Measurements from ENCODE around the gene LRRC4C.

Gene LRRC4C

GRCh38 chr11:40388097-40388818 lies 1071.2 kb downstream of the LRRC4C start:
- H3K79me2 ChIP-seq (ENCODE audit: insufficient read depth, low read length) = no peaks in the 10 kb centered on the region
- no peaks in the 10 kb centered on the region for H3K27me3 ChIP-seq (ENCODE audit: insufficient read depth, low read length)
- no peak overlapping the region for H3K4me2 ChIP-seq (ENCODE audit: low read length)
- no peaks in the 10 kb centered on the region for H3K9me2 ChIP-seq (ENCODE audit: low read depth, low read length)
- no peaks in the 10 kb centered on the region for H4K20me1 ChIP-seq (ENCODE audit: insufficient read depth, low read length)
- TF ChIP-seq, protein P1, sequence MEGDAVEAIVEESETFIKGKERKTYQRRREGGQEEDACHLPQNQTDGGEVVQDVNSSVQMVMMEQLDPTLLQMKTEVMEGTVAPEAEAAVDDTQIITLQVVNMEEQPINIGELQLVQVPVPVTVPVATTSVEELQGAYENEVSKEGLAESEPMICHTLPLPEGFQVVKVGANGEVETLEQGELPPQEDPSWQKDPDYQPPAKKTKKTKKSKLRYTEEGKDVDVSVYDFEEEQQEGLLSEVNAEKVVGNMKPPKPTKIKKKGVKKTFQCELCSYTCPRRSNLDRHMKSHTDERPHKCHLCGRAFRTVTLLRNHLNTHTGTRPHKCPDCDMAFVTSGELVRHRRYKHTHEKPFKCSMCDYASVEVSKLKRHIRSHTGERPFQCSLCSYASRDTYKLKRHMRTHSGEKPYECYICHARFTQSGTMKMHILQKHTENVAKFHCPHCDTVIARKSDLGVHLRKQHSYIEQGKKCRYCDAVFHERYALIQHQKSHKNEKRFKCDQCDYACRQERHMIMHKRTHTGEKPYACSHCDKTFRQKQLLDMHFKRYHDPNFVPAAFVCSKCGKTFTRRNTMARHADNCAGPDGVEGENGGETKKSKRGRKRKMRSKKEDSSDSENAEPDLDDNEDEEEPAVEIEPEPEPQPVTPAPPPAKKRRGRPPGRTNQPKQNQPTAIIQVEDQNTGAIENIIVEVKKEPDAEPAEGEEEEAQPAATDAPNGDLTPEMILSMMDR (IDR thresholded peaks at IDR 0.05; ENCODE audit: low read length) = no peak
- TF ChIP-seq EZH2 (IDR thresholded peaks at IDR 0.05; ENCODE audit: borderline replicate concordance, low read length) = no peak
- no peak overlapping the region for H3K27ac ChIP-seq (ENCODE audit: low read depth, low read length, poor library complexity, severe bottlenecking)
- no peaks in the 10 kb centered on the region for H3K4me1 ChIP-seq (ENCODE audit: insufficient read depth, low read length, severe bottlenecking)
- H3K9ac ChIP-seq (ENCODE audit: low read length) = no peak overlapping the region
- no peak overlapping the region for H2AFZ ChIP-seq (ENCODE audit: low read length)
- no peaks in the 10 kb centered on the region for H3F3A ChIP-seq (ENCODE audit: insufficient read depth, low read length)
- H3K4me3 ChIP-seq (ENCODE audit: low read depth, low read length, poor library complexity, severe bottlenecking) = no peak overlapping the region
- no peaks in the 10 kb centered on the region for H3K36me3 ChIP-seq (ENCODE audit: insufficient read depth, low read length)
- no peaks in the 10 kb centered on the region for H3K9me3 ChIP-seq (ENCODE audit: low read length)

- Histone ChIP-seq H3K36me3 (ENCODE audit: insufficient read depth, low read length) (no peaks in the 10 kb centered on the region), H4K20me1 (ENCODE audit: insufficient read depth, low read length) (no peaks in the 10 kb centered on the region), H3F3A (ENCODE audit: insufficient read depth, low read length) (no peaks in the 10 kb centered on the region), H3K9me3 (ENCODE audit: low read length) (no peaks in the 10 kb centered on the region), H3K79me2 (ENCODE audit: insufficient read depth, low read length) (no peaks in the 10 kb centered on the region), H3K9me2 (ENCODE audit: low read depth, low read length) (no peaks in the 10 kb centered on the region), H3K9ac (ENCODE audit: low read length) (no peak overlapping the region), H3K27me3 (ENCODE audit: insufficient read depth, low read length) (no peaks in the 10 kb centered on the region), H3K4me1 (ENCODE audit: insufficient read depth, low read length, severe bottlenecking) (no peaks in the 10 kb centered on the region), H3K27ac (ENCODE audit: low read depth, low read length, poor library complexity, severe bottlenecking) (no peak overlapping the region), H3K4me2 (ENCODE audit: low read length) (no peak overlapping the region), H3K4me3 (ENCODE audit: low read depth, low read length, poor library complexity, severe bottlenecking) (no peak overlapping the region), H2AFZ (ENCODE audit: low read length) (no peak overlapping the region)
- TF ChIP-seq EZH2 (IDR thresholded peaks at IDR 0.05; ENCODE audit: borderline replicate concordance, low read length) = no peak
- TF ChIP-seq, protein P1 (IDR thresholded peaks at IDR 0.05; ENCODE audit: low read length) = no peak
Measured at GRCh38 chr11:40387240-40387980, 1072.0 kb downstream of the LRRC4C start.

DNA sequence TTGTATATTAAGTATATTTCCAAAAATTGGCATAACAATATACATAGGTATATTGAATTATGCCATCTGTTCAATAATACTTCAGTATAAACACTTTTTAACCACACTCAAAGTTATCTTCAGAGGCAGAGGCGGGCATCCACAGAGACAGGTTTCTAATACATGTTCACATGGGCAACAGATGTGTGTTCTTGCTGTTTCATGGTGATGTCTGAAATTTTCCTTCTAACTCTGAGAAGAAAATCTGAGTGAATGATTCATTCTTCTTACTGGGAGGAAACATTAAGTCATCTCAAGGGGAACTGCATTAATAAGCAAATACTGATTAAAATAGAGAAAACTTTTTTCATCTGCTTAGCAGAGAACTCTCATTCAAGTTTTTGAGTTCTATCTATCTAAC lies 1074.5 kb downstream of the LRRC4C start:
- Histone ChIP-seq H3K9ac (ENCODE audit: low read length) (no peak overlapping the region), H3K27ac (ENCODE audit: low read depth, low read length, poor library complexity, severe bottlenecking) (no peak overlapping the region), H2AFZ (ENCODE audit: low read length) (no peak overlapping the region), H3K4me2 (ENCODE audit: low read length) (no peak overlapping the region), H3K36me3 (ENCODE audit: insufficient read depth, low read length) (no peaks in the 10 kb centered on the region), H3F3A (ENCODE audit: insufficient read depth, low read length) (no peaks in the 10 kb centered on the region), H3K27me3 (ENCODE audit: insufficient read depth, low read length) (no peaks in the 10 kb centered on the region), H4K20me1 (ENCODE audit: insufficient read depth, low read length) (no peaks in the 10 kb centered on the region), H3K4me1 (ENCODE audit: insufficient read depth, low read length, severe bottlenecking) (no peaks in the 10 kb centered on the region), H3K9me2 (ENCODE audit: low read depth, low read length) (no peaks in the 10 kb centered on the region), H3K4me3 (ENCODE audit: low read depth, low read length, poor library complexity, severe bottlenecking) (no peak overlapping the region), H3K79me2 (ENCODE audit: insufficient read depth, low read length) (no peaks in the 10 kb centered on the region), H3K9me3 (ENCODE audit: low read length) (no peaks in the 10 kb centered on the region)
- TF ChIP-seq, protein P1 (IDR thresholded peaks at IDR 0.05; ENCODE audit: low read length) = no peak
- no peak for TF ChIP-seq EZH2 (IDR thresholded peaks at IDR 0.05; ENCODE audit: borderline replicate concordance, low read length)

All from OCI-LY1 (cell line).